SK-N-MC (cell line): ENCODE results near the gene JMJD7.

ENCODE experiments used
- DNase-seq: peaks from one replicate; pipeline ENCODE4 v3.0.0-alpha.2; 2011; ENCODE audit warnings: low read depth, low spot score
- H3K27ac ChIP-seq: fragments of 200-600 bp; sonication (generic); 2 replicates; pipeline ENCODE4 v1.5.1; 2016; ENCODE audit warnings: mixed run types
- H3K36me3 ChIP-seq: fragments of 200-600 bp; sonication (generic); 2 replicates; pipeline ENCODE4 v1.6.1; 2017; ENCODE audit warnings: antibody characterized with exemption, low read length, mixed read lengths; ENCODE audit not compliant: insufficient read depth
- H3K4me3 ChIP-seq: fragments of 200-600 bp; sonication (generic); 2 replicates; pipeline ENCODE4 v1.5.1; 2016
- H3K9ac ChIP-seq: fragments of 200-600 bp; sonication (generic); 2 replicates; pipeline ENCODE4 v1.8.0; 2017; ENCODE audit warnings: mixed run types, mixed read lengths; ENCODE audit not compliant: insufficient read length
- H3K9me3 ChIP-seq: fragments of 200-600 bp; sonication (generic); 2 replicates; pipeline ENCODE4 v1.6.1; 2017; ENCODE audit warnings: low read depth, mild to moderate bottlenecking, antibody characterized with exemption, low read length, moderate library complexity, mixed read lengths
- EZH2 ChIP-seq: fragments of 200-600 bp; sonication (generic); IDR thresholded peaks from one replicate; pipeline ENCODE4 v1.6.1; 2017; ENCODE audit warnings: antibody characterized with exemption
- FOXP2 ChIP-seq: optimal IDR thresholded peaks from 2 replicates; pipeline ENCODE3; 2011; ENCODE audit warnings: mild to moderate bottlenecking, moderate library complexity; ENCODE audit not compliant: insufficient read depth; ENCODE audit errors: extremely low read length, control extremely low read depth
- POLR2AphosphoS5 ChIP-seq: IDR thresholded peaks from 2 replicates; pipeline ENCODE4 v1.6.1; 2012; ENCODE audit warnings: mild to moderate bottlenecking, low read depth, low read length, borderline replicate concordance

Gene JMJD7

GRCh38 chr15:41882689-41883483, 55.0 kb downstream of the JMJD7 start:
- TF ChIP-seq EZH2 (no peak), POLR2AphosphoS5 (no peak), FOXP2 (no peak)
- no peak for DNase-seq
- H3K4me3 ChIP-seq = no peak overlapping the region
- H3K9ac ChIP-seq = no peak overlapping the region
- no peaks in the 10 kb centered on the region for H3K36me3 ChIP-seq
- no peak overlapping the region for H3K27ac ChIP-seq
- H3K9me3 ChIP-seq = no peaks in the 10 kb centered on the region

- DNase-seq = no peak
- TF ChIP-seq POLR2AphosphoS5 (no peak), EZH2 (no peak), FOXP2 (no peak)
- no peak overlapping the region for H3K4me3 ChIP-seq
- no peak overlapping the region for H3K9ac ChIP-seq
- no peak overlapping the region for H3K27ac ChIP-seq
- no peaks in the 10 kb centered on the region for H3K36me3 ChIP-seq
- H3K9me3 ChIP-seq = no peaks in the 10 kb centered on the region
Measured at GRCh38 chr15:41883484-41883825, 55.6 kb downstream of the JMJD7 start.

GRCh38 chr15:41884458-41884857, 56.6 kb downstream of the JMJD7 start:
- no peak for DNase-seq
- Histone ChIP-seq H3K27ac (no peak overlapping the region), H3K9me3 (no peaks in the 10 kb centered on the region), H3K9ac (no peak overlapping the region), H3K4me3 (no peak overlapping the region), H3K36me3 (no peaks in the 10 kb centered on the region)
- TF ChIP-seq EZH2 (no peak), POLR2AphosphoS5 (no peak), FOXP2 (no peak)

- Histone ChIP-seq H3K27ac (no peak overlapping the region), H3K9ac (no peak overlapping the region), H3K9me3 (no peaks in the 10 kb centered on the region), H3K36me3 (no peaks in the 10 kb centered on the region), H3K4me3 (no peak overlapping the region)
- no peak for TF ChIP-seq FOXP2
- no peak for TF ChIP-seq EZH2
- TF ChIP-seq POLR2AphosphoS5 = no peak
- no peak for DNase-seq
Measured at GRCh38 chr15:41885321-41885720, 57.4 kb downstream of the JMJD7 start.

GRCh38 chr15:41885841-41886240, 57.9 kb downstream of the JMJD7 start:
- no peak for DNase-seq
- Histone ChIP-seq H3K27ac (no peak overlapping the region), H3K9me3 (no peaks in the 10 kb centered on the region), H3K36me3 (no peaks in the 10 kb centered on the region), H3K4me3 (no peak overlapping the region), H3K9ac (no peak overlapping the region)
- TF ChIP-seq EZH2 (no peak), FOXP2 (no peak), POLR2AphosphoS5 (no peak)

GRCh38 chr15:41886741-41887140, 58.8 kb downstream of the JMJD7 start:
- Histone ChIP-seq H3K9me3 (no peaks in the 10 kb centered on the region), H3K36me3 (no peaks in the 10 kb centered on the region), H3K27ac (no peak overlapping the region), H3K4me3 (no peak overlapping the region), H3K9ac (no peak overlapping the region)
- no peak for DNase-seq
- TF ChIP-seq POLR2AphosphoS5 = no peak

GRCh38 chr15:41887161-41887560, 59.3 kb downstream of the JMJD7 start:
- Histone ChIP-seq H3K9ac (no peak overlapping the region), H3K4me3 (no peak overlapping the region)

More at GRCh38 chr15:41887161-41887560, 59.3 kb downstream of the JMJD7 start:
- no peak for DNase-seq
- Histone ChIP-seq H3K36me3 (no peaks in the 10 kb centered on the region), H3K9me3 (no peaks in the 10 kb centered on the region), H3K27ac (no peak overlapping the region)
- TF ChIP-seq FOXP2 (no peak), POLR2AphosphoS5 (no peak), EZH2 (no peak)
